ENCODE measurements around the gene SLC6A19. TPM values are rescaled to one million over a fixed set of nuclear protein-coding genes. Genes with fewer than 3 reads are reported as not detected.

SLC6A19 gene
- total RNA-seq, 2 experiments from 2014 or later: not detected

GRCh38 chr5:1186351-1187233 lies 14.8 kb upstream of the SLC6A19 start:
- Histone ChIP-seq H3K27ac (ENCODE audit: low read depth in 1 of 2, low read length in 2 of 2) (no peak overlapping the region), H3K4me3 (ENCODE audit: low read length) (no peak overlapping the region), H3K9me3 (ENCODE audit: control insufficient read depth in 1 of 2, insufficient read depth in 1 of 2, low read length in 2 of 2) (peaks cover 0 to 15% of the 10 kb centered on the region in 2 experiments), H3K36me3 (ENCODE audit: insufficient read depth, low read length) (no peaks in the 10 kb centered on the region), H3K27me3 (ENCODE audit: control insufficient read depth in 1 of 2, insufficient read depth in 2 of 2, low read length in 2 of 2) (peaks cover 15 to 18% of the 10 kb centered on the region in 2 experiments), H3K4me1 (ENCODE audit: insufficient read depth, low read length) (no peaks in the 10 kb centered on the region)
- H3K4me1 Mint-ChIP-seq (ENCODE audit: low read depth): no peaks in the 10 kb centered on the region
- H3K4me3 Mint-ChIP-seq: no peak overlapping the region
- ChIA-PET POLR2A (no interaction called here), CTCF (no interaction called here)
- intact Hi-C loops (cut with DNase I, micrococcal nuclease): no loop called here
- no peak for ATAC-seq (ENCODE audit: poor library complexity)
- no peak overlapping the region for H3K27ac Mint-ChIP-seq
- no peaks in the 10 kb centered on the region for H3K9me3 Mint-ChIP-seq
- no peak for TF ChIP-seq CTCF (IDR thresholded peaks at IDR 0.05)
- H3K36me3 Mint-ChIP-seq (ENCODE audit: low read depth): no peaks in the 10 kb centered on the region
- H3K27me3 Mint-ChIP-seq: peaks cover 24% of the 10 kb centered on the region
- no peak for DNase-seq

- TF ChIP-seq CTCF (IDR thresholded peaks at IDR 0.05): no peak
- Mint-ChIP-seq H3K4me3 (no peak overlapping the region), H3K36me3 (ENCODE audit: low read depth) (no peaks in the 10 kb centered on the region), H3K27ac (no peak overlapping the region), H3K4me1 (ENCODE audit: low read depth) (no peaks in the 10 kb centered on the region), H3K27me3 (peaks cover 24% of the 10 kb centered on the region), H3K9me3 (no peaks in the 10 kb centered on the region)
- POLR2A ChIA-PET: no interaction called here
- peaks cover 15 to 18% of the 10 kb centered on the region in 2 experiments for H3K27me3 ChIP-seq (ENCODE audit: control insufficient read depth in 1 of 2, insufficient read depth in 2 of 2, low read length in 2 of 2)
- ATAC-seq (ENCODE audit: poor library complexity) (no peak), DNase-seq (no peak)
- no peaks in the 10 kb centered on the region for H3K36me3 ChIP-seq (ENCODE audit: insufficient read depth, low read length)
- peaks cover 0 to 15% of the 10 kb centered on the region in 2 experiments for H3K9me3 ChIP-seq (ENCODE audit: control insufficient read depth in 1 of 2, insufficient read depth in 1 of 2, low read length in 2 of 2)
- H3K4me3 ChIP-seq (ENCODE audit: low read length): no peak overlapping the region
- no peaks in the 10 kb centered on the region for H3K4me1 ChIP-seq (ENCODE audit: insufficient read depth, low read length)
- CTCF ChIA-PET: no interaction called here
- intact Hi-C loops (cut with DNase I, micrococcal nuclease): no loop called here
- H3K27ac ChIP-seq (ENCODE audit: low read depth in 1 of 2, low read length in 2 of 2): no peak overlapping the region
These were observed 14.0 kb upstream of the SLC6A19 start for GRCh38 chr5:1187234-1187949.

- POLR2A ChIA-PET: no interaction called here
- no peak for DNase-seq
- Histone ChIP-seq H3K9me3 (ENCODE audit: control insufficient read depth in 1 of 2, insufficient read depth in 1 of 2, low read length in 2 of 2) (peaks cover 0 to 12% of the 10 kb centered on the region in 2 experiments), H3K27me3 (ENCODE audit: control insufficient read depth in 1 of 2, insufficient read depth in 2 of 2, low read length in 2 of 2) (peaks cover 15 to 18% of the 10 kb centered on the region in 2 experiments), H3K4me1 (ENCODE audit: insufficient read depth, low read length) (no peaks in the 10 kb centered on the region), H3K4me3 (ENCODE audit: low read length) (no peak overlapping the region), H3K36me3 (ENCODE audit: insufficient read depth, low read length) (no peaks in the 10 kb centered on the region), H3K27ac (ENCODE audit: low read depth in 1 of 2, low read length in 2 of 2) (no peak overlapping the region)
- no peaks in the 10 kb centered on the region for H3K36me3 Mint-ChIP-seq (ENCODE audit: low read depth)
- peaks cover 24% of the 10 kb centered on the region for H3K27me3 Mint-ChIP-seq
- H3K9me3 Mint-ChIP-seq: no peaks in the 10 kb centered on the region
- intact Hi-C loops (cut with DNase I, micrococcal nuclease): no loop called here
- TF ChIP-seq CTCF (IDR thresholded peaks at IDR 0.05): no peak
- CTCF ChIA-PET: no interaction called here
- ATAC-seq (ENCODE audit: poor library complexity): no peak
- H3K4me3 Mint-ChIP-seq: no peak overlapping the region
- H3K27ac Mint-ChIP-seq: no peak overlapping the region
- H3K4me1 Mint-ChIP-seq (ENCODE audit: low read depth): no peaks in the 10 kb centered on the region
These were observed 13.5 kb upstream of the SLC6A19 start for GRCh38 chr5:1187950-1188334.
